Activated naive CD4-positive, alpha-beta T cell treated with anti-CD3 and anti-CD28 coated beads, Interleukin-2, amount 50 U/mL, for 24 hours (primary cell): ENCODE measurements around the gene ALAS2.

ENCODE experiments used
- H3K27ac Mint-ChIP-seq: one replicate; pipeline ENCODE4 v1.8.0; 2021; ENCODE audit warnings: mild to moderate bottlenecking, mixed read lengths
- H3K27me3 Mint-ChIP-seq: one replicate; pipeline ENCODE4 v1.8.0; 2021; ENCODE audit warnings: mixed read lengths
- H3K36me3 Mint-ChIP-seq: one replicate; pipeline ENCODE4 v1.8.0; 2021; ENCODE audit warnings: mixed read lengths
- H3K4me1 Mint-ChIP-seq: one replicate; pipeline ENCODE4 v1.8.0; 2021; ENCODE audit warnings: mixed read lengths
- H3K4me3 Mint-ChIP-seq: one replicate; pipeline ENCODE4 v1.8.0; 2021; ENCODE audit warnings: mild to moderate bottlenecking, mixed read lengths
- H3K9me3 Mint-ChIP-seq: one replicate; pipeline ENCODE4 v1.8.0; 2021; ENCODE audit warnings: mixed read lengths

Gene ALAS2

GRCh38 chrX:55026143-55026542 lies 4.6 kb downstream of the ALAS2 start:
- peaks cover 6% of the 10 kb centered on the region for H3K36me3 Mint-ChIP-seq
- H3K27ac Mint-ChIP-seq: no peak overlapping the region
- H3K4me1 Mint-ChIP-seq: peaks cover 10% of the 10 kb centered on the region

DNA sequence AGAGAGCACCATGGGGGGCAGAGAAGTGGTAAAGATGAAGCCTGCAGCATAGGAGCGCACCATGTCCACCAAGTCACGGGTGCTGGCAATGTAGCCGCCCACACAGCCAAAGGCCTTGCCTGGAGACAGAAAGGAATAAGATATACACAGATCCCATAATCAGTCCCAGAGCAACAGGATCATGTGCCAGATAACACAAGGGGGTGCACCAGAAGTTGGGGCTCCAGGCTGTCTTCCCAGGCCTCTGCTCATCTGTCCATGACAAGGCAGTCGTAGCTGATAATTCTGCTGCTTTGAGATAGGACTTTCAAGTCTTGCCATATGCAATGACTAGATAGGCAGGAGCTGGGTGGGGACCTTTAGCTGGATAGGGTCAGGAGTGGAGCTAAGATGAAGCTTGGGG lies 15.9 kb downstream of the ALAS2 start:
- no peaks in the 10 kb centered on the region for H3K9me3 Mint-ChIP-seq
- no peaks in the 10 kb centered on the region for H3K27me3 Mint-ChIP-seq
- H3K36me3 Mint-ChIP-seq: no peaks in the 10 kb centered on the region
- H3K4me3 Mint-ChIP-seq: no peak overlapping the region
- no peak overlapping the region for H3K27ac Mint-ChIP-seq
- no peaks in the 10 kb centered on the region for H3K4me1 Mint-ChIP-seq

More at GRCh38 chrX:55026143-55026542, 4.6 kb downstream of the ALAS2 start:
- no peaks in the 10 kb centered on the region for H3K27me3 Mint-ChIP-seq
- no peak overlapping the region for H3K4me3 Mint-ChIP-seq
- H3K9me3 Mint-ChIP-seq: no peaks in the 10 kb centered on the region

DNA sequence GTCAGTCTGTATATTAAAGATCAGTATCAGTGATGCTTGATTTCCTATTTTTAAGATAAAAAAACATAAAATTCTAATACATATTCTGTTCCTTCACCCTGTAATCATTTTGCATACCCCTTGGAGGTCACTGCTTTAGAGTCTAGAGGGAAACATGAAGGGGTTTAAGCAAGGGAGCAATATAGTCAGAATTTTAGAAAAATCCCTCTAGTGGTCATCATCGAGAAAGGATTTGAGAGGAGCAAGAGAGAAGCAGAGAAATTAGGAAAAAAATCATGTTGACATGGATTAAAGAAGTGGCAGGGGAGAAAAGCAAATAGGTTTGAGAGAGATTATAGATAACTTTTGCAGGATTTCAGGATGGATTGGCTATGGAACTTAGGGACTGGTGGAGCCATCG lies 19.5 kb downstream of the ALAS2 start:
- no peaks in the 10 kb centered on the region for H3K9me3 Mint-ChIP-seq
- H3K27ac Mint-ChIP-seq: no peak overlapping the region
- H3K27me3 Mint-ChIP-seq: no peaks in the 10 kb centered on the region
- no peak overlapping the region for H3K4me3 Mint-ChIP-seq
- H3K4me1 Mint-ChIP-seq: peaks cover 4% of the 10 kb centered on the region
- peaks cover 2% of the 10 kb centered on the region for H3K36me3 Mint-ChIP-seq

- no peak overlapping the region for H3K4me3 Mint-ChIP-seq
- no peaks in the 10 kb centered on the region for H3K9me3 Mint-ChIP-seq
- no peaks in the 10 kb centered on the region for H3K27me3 Mint-ChIP-seq
- no peak overlapping the region for H3K27ac Mint-ChIP-seq
- H3K36me3 Mint-ChIP-seq: peaks cover 11% of the 10 kb centered on the region
- H3K4me1 Mint-ChIP-seq: peaks cover 15% of the 10 kb centered on the region
These were observed 22.0 kb downstream of the ALAS2 start for GRCh38 chrX:55008571-55009358.

- Mint-ChIP-seq H3K4me3 (no peak overlapping the region), H3K4me1 (peaks cover 24% of the 10 kb centered on the region), H3K9me3 (no peaks in the 10 kb centered on the region), H3K27ac (no peak overlapping the region), H3K36me3 (peaks cover 14% of the 10 kb centered on the region), H3K27me3 (no peaks in the 10 kb centered on the region)
These were observed 23.1 kb downstream of the ALAS2 start for GRCh38 chrX:55007656-55008055.

- Mint-ChIP-seq H3K9me3 (no peaks in the 10 kb centered on the region), H3K4me3 (no peak overlapping the region), H3K36me3 (peaks cover 14% of the 10 kb centered on the region), H3K4me1 (peaks cover 30% of the 10 kb centered on the region), H3K27ac (no peak overlapping the region), H3K27me3 (no peaks in the 10 kb centered on the region)
These were observed 23.8 kb downstream of the ALAS2 start for GRCh38 chrX:55006827-55007621.

GRCh38 chrX:55005256-55005655 lies 25.5 kb downstream of the ALAS2 start:
- H3K4me1 Mint-ChIP-seq: peaks cover 43% of the 10 kb centered on the region
- H3K36me3 Mint-ChIP-seq: peaks cover 14% of the 10 kb centered on the region
- H3K9me3 Mint-ChIP-seq: no peaks in the 10 kb centered on the region
- H3K27me3 Mint-ChIP-seq: no peaks in the 10 kb centered on the region
- no peak overlapping the region for H3K27ac Mint-ChIP-seq
- H3K4me3 Mint-ChIP-seq: no peak overlapping the region

DNA sequence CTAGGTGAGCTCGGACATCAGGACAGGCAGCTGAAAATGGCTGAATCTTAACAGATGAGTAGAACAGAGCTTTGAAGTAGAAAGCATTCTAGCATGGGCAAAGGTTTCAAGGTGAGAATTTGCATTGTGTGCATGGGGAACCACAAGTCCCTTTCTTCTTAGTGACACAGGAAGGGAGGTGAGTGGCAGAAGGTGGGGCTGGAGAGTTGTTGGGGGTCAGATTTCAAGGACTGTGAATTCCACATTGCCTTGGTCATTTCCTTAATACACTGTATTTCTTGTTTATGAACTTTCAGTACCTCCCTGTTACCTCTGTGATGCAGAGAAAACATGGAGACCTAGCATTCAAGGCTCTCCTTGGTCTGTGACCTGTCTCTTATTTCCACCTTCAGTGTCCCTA lies 26.5 kb downstream of the ALAS2 start:
- H3K27me3 Mint-ChIP-seq: no peaks in the 10 kb centered on the region
- H3K4me1 Mint-ChIP-seq: peaks cover 43% of the 10 kb centered on the region
- peaks cover 14% of the 10 kb centered on the region for H3K36me3 Mint-ChIP-seq
- H3K27ac Mint-ChIP-seq: no peak overlapping the region
- H3K9me3 Mint-ChIP-seq: no peaks in the 10 kb centered on the region
- H3K4me3 Mint-ChIP-seq: no peak overlapping the region

- no peaks in the 10 kb centered on the region for H3K27me3 Mint-ChIP-seq
- H3K4me3 Mint-ChIP-seq: peak within 1 kb of the TSS; percentile 91
- H3K4me1 Mint-ChIP-seq: peaks cover 31% of the 10 kb centered on the region
- H3K27ac Mint-ChIP-seq: peak within 1 kb of the TSS; percentile 97
- H3K36me3 Mint-ChIP-seq: peaks cover 7% of the 10 kb centered on the region
- H3K9me3 Mint-ChIP-seq: no peaks in the 10 kb centered on the region
These were observed 30.8 kb downstream of the ALAS2 start, which contains the start of gene APEX2 for GRCh38 chrX:54999717-55000598. Gene APEX2, plus strand, starts transcription at chrX:55000363. Its CDS starts 60 bp downstream, at chrX:55000423.

GRCh38 chrX:54995621-54996020 lies 35.2 kb downstream of the ALAS2 start:
- no peak overlapping the region for H3K27ac Mint-ChIP-seq
- no peaks in the 10 kb centered on the region for H3K9me3 Mint-ChIP-seq
- no peaks in the 10 kb centered on the region for H3K36me3 Mint-ChIP-seq
- H3K4me1 Mint-ChIP-seq: peaks cover under 1% of the 10 kb centered on the region
- H3K27me3 Mint-ChIP-seq: no peaks in the 10 kb centered on the region
- no peak overlapping the region for H3K4me3 Mint-ChIP-seq

DNA sequence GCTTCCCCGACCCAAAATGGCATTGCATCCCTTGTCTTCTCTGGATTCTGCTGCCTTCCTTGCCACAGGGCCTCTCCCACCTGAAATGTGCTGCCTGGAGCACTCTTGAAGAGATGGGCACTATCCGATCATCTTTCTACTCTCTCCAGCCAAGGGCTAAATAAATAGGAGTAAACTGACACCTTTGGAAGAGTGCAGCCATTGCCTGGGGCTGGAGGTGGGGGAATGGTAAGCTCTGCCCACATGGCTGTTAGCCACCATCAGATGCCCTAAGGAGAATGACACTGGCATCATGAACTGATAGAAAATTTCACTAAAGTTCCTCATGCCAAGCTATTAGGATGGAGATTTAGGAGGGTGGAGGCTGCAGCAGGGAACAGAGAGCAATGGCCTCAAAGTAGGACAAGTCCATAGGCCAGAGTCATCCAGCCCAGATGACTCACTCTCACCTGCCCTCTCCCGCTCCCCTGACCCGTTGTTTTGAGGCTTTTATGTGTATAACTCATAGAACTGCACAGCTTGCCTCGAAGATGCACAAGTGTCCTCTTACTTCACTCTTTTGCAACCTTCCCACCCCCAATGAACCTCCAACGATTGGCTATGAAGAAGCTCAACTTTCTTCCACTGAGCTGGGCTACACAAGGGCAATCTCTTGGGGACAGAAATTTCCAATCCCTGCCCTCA lies 36.0 kb downstream of the ALAS2 start:
- H3K36me3 Mint-ChIP-seq: no peaks in the 10 kb centered on the region
- no peaks in the 10 kb centered on the region for H3K27me3 Mint-ChIP-seq
- H3K9me3 Mint-ChIP-seq: no peaks in the 10 kb centered on the region
- no peaks in the 10 kb centered on the region for H3K4me1 Mint-ChIP-seq
- no peak overlapping the region for H3K4me3 Mint-ChIP-seq
- no peak overlapping the region for H3K27ac Mint-ChIP-seq

GRCh38 chrX:54994099-54994498 lies 36.7 kb downstream of the ALAS2 start, which contains the start of gene PFKFB1:
Gene PFKFB1, minus strand, starts transcription at chrX:54994188. Its CDS starts 181 bp downstream, at chrX:54994007.
- Mint-ChIP-seq H3K4me1 (no peaks in the 10 kb centered on the region), H3K27me3 (no peaks in the 10 kb centered on the region), H3K9me3 (no peaks in the 10 kb centered on the region), H3K4me3 (no peak within 1 kb of the TSS), H3K27ac (no peak within 1 kb of the TSS), H3K36me3 (no peaks in the 10 kb centered on the region)

DNA sequence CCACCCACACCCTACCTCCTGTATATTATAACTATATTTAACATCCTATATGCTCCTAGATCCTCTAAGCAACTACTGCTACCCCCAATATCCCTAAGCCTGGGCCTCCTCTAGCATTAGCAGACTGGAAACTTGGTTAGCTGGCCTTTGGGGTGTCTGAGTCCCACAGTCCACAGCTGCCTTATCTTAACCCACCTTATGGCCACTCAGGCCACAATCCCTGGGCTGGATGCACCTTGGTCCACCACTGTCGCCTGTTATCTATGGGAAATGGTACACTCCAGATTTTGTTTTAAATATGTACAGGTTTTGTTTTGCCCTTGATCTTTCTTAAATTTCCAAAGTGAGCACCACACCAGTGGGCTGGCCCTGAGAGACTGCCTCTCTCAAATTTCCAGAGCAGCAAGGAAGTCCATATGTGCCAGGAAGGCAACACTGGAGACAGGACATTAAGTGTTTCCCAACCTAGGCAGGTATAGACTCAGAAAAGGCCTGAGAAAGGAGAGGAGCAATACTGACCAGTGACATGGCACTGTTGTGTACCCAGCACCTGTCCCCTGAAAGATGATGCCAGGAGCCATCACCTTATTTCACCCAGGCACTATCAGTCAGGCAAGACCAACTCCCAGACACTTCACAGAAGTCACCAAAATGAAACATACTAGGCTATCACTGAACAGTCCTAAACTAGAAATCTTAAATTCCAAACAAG lies 37.7 kb downstream of the ALAS2 start:
- Mint-ChIP-seq H3K36me3 (no peaks in the 10 kb centered on the region), H3K4me3 (no peak overlapping the region)

GRCh38 chrX:54991706-54992105 lies 39.1 kb downstream of the ALAS2 start:
- no peaks in the 10 kb centered on the region for H3K9me3 Mint-ChIP-seq
- H3K36me3 Mint-ChIP-seq: no peaks in the 10 kb centered on the region
- no peak overlapping the region for H3K27ac Mint-ChIP-seq
- no peak overlapping the region for H3K4me3 Mint-ChIP-seq
- H3K27me3 Mint-ChIP-seq: no peaks in the 10 kb centered on the region
- no peaks in the 10 kb centered on the region for H3K4me1 Mint-ChIP-seq

More for the DNA sequence above, 37.7 kb downstream of the ALAS2 start:
- Mint-ChIP-seq H3K9me3 (no peaks in the 10 kb centered on the region), H3K27me3 (no peaks in the 10 kb centered on the region), H3K4me1 (no peaks in the 10 kb centered on the region), H3K27ac (no peak overlapping the region)
